NT2/D1 (cell line): ENCODE measurements around the gene VEGFD.

Experiments
- DNase-seq: peaks from one replicate; pipeline ENCODE4 v3.0.0-alpha.2; 2011; ENCODE audit warnings: low read depth, low spot score
- H3K27me3 ChIP-seq: 2 replicates; pipeline ENCODE4 v1.6.0; 2011; ENCODE audit warnings: mild to moderate bottlenecking; ENCODE audit not compliant: insufficient read length, insufficient read depth
- H3K36me3 ChIP-seq: 2 replicates; pipeline ENCODE4 v1.6.1; 2011; ENCODE audit warnings: mild to moderate bottlenecking, low read length, mixed read lengths; ENCODE audit not compliant: insufficient read depth, insufficient read length
- H3K4me1 ChIP-seq: 2 replicates; pipeline ENCODE4 v1.5.1; 2011; ENCODE audit not compliant: insufficient read depth, insufficient read length
- H3K4me3 ChIP-seq: 2 replicates; pipeline ENCODE4 v1.5.1; 2011; ENCODE audit warnings: low read depth; ENCODE audit not compliant: insufficient read length
- H3K9ac ChIP-seq: 2 replicates; pipeline ENCODE4 v1.6.0; 2011; ENCODE audit warnings: low read depth; ENCODE audit not compliant: insufficient read length
- H3K9me3 ChIP-seq: 2 replicates; pipeline ENCODE4 v1.5.1; 2011; ENCODE audit warnings: mild to moderate bottlenecking, low read length; ENCODE audit not compliant: insufficient read depth
- SUZ12 ChIP-seq: IDR thresholded peaks from 2 replicates; pipeline ENCODE4 v1.6.1; 2011; ENCODE audit not compliant: insufficient read length, insufficient read depth; ENCODE audit errors: extremely low read depth
- YY1 ChIP-seq: IDR thresholded peaks from 2 replicates; pipeline ENCODE4 v1.6.1; 2011; ENCODE audit not compliant: insufficient read length, insufficient read depth
- ZNF274 ChIP-seq: IDR thresholded peaks from 2 replicates; pipeline ENCODE4 v1.6.1; 2011; ENCODE audit warnings: mild to moderate bottlenecking, low read depth, low read length

The VEGFD gene

GRCh38 chrX:15398874-15399273 lies 14.7 kb upstream of the VEGFD start:
- TF ChIP-seq SUZ12 (no peak), ZNF274 (no peak), YY1 (no peak)
- Histone ChIP-seq H3K9ac (no peak overlapping the region), H3K36me3 (peaks cover 7% of the 10 kb centered on the region), H3K27me3 (no peaks in the 10 kb centered on the region), H3K4me3 (no peak overlapping the region), H3K4me1 (no peaks in the 10 kb centered on the region), H3K9me3 (no peaks in the 10 kb centered on the region; the same call in 1 of the 2 replicates)
- no peak for DNase-seq

DNA sequence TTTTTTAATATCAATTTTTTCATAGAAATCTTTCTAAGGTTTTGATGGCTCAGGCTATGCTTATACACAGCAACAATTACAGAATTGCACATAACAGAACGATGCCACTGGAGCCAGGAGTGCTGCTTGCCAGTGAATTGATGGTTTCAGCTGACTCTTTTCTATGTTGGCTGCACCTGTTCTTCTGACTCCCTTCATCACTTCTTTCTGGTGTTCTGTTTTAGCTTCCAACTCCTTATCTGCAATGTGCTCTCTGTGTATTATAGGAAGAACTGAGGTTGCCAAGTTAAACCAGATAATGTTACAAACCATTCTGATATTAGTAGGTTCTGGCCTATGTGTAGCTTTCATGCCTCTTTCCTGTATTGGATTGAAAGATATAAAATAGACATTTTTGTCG lies 11.6 kb upstream of the VEGFD start:
- Histone ChIP-seq H3K27me3 (no peaks in the 10 kb centered on the region), H3K4me3 (no peak overlapping the region), H3K4me1 (no peaks in the 10 kb centered on the region), H3K9ac (no peak overlapping the region), H3K36me3 (peaks cover 7% of the 10 kb centered on the region), H3K9me3 (no peaks in the 10 kb centered on the region; the same call in 1 of the 2 replicates)
- no peak for DNase-seq
- TF ChIP-seq SUZ12 (no peak), ZNF274 (no peak), YY1 (no peak)

DNA sequence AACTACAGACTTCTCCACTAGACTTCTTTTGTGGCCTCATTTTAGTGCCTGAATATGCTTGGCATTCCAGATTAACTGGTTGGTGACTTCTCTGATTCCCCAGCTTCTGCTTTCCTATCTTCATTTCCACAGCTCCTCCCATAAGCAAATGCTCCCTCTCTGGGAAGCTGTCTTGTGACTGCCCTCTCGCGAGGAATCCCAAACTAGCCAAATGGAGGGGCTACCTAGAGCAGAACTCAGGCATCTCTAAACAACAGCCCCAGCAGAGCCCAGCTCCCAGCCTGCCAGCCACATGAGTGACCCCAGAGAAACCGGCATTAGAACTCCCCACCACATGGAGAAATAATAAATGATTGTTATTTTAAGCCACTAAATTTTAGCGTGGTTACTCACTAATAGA lies 7.6 kb upstream of the VEGFD start:
- no peak overlapping the region for H3K4me3 ChIP-seq
- no peak overlapping the region for H3K9ac ChIP-seq
- no peak for DNase-seq
- H3K9me3 ChIP-seq: no peaks in the 10 kb centered on the region
- no peaks in the 10 kb centered on the region for H3K27me3 ChIP-seq
- peaks cover 11% of the 10 kb centered on the region for H3K36me3 ChIP-seq
- H3K4me1 ChIP-seq: no peaks in the 10 kb centered on the region
- TF ChIP-seq YY1: no peak
- no peak for TF ChIP-seq ZNF274
- no peak for TF ChIP-seq SUZ12

GRCh38 chrX:15382813-15383212 lies 1.4 kb downstream of the VEGFD start:
- Histone ChIP-seq H3K36me3 (no peaks in the 10 kb centered on the region), H3K4me1 (no peaks in the 10 kb centered on the region), H3K9ac (no peak overlapping the region), H3K27me3 (no peaks in the 10 kb centered on the region), H3K9me3 (no peaks in the 10 kb centered on the region), H3K4me3 (no peak overlapping the region)
- no peak for DNase-seq
- TF ChIP-seq ZNF274 (no peak), YY1 (no peak), SUZ12 (no peak)

DNA sequence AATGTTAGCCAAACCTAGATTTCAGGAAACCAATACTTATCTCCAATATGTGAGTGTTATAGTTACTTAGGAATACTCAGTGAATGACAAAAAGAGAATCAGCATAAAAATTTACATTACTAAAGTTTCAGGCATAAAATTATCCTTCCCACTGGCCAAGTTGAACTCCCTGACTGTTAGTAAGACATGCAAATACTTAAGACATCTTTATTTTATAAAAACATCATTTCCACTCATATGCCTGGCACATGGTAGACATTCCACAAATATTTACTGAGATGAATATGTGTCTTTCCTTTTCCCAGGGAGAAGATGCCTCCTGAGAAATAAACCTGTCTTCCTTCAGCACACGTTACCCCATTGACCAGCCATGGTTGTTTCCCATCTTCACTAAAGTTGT lies 7.3 kb downstream of the VEGFD start:
- H3K4me3 ChIP-seq: no peak overlapping the region
- no peaks in the 10 kb centered on the region for H3K27me3 ChIP-seq
- no peak for DNase-seq

GRCh38 chrX:15373976-15374375 lies 10.2 kb downstream of the VEGFD start:
- TF ChIP-seq ZNF274: no peak
- TF ChIP-seq YY1: no peak
- no peak for TF ChIP-seq SUZ12
- no peaks in the 10 kb centered on the region for H3K36me3 ChIP-seq
- no peak overlapping the region for H3K9ac ChIP-seq
- DNase-seq: no peak
- H3K4me1 ChIP-seq: peaks cover 3% of the 10 kb centered on the region
- H3K9me3 ChIP-seq: no peaks in the 10 kb centered on the region
- H3K27me3 ChIP-seq: no peaks in the 10 kb centered on the region
- H3K4me3 ChIP-seq: no peak overlapping the region

More for the DNA sequence above, 7.3 kb downstream of the VEGFD start:
- H3K9me3 ChIP-seq: no peaks in the 10 kb centered on the region
- no peaks in the 10 kb centered on the region for H3K36me3 ChIP-seq
- H3K4me1 ChIP-seq: peaks cover 3% of the 10 kb centered on the region
- no peak overlapping the region for H3K9ac ChIP-seq
- TF ChIP-seq ZNF274 (no peak), SUZ12 (no peak), YY1 (no peak)

DNA sequence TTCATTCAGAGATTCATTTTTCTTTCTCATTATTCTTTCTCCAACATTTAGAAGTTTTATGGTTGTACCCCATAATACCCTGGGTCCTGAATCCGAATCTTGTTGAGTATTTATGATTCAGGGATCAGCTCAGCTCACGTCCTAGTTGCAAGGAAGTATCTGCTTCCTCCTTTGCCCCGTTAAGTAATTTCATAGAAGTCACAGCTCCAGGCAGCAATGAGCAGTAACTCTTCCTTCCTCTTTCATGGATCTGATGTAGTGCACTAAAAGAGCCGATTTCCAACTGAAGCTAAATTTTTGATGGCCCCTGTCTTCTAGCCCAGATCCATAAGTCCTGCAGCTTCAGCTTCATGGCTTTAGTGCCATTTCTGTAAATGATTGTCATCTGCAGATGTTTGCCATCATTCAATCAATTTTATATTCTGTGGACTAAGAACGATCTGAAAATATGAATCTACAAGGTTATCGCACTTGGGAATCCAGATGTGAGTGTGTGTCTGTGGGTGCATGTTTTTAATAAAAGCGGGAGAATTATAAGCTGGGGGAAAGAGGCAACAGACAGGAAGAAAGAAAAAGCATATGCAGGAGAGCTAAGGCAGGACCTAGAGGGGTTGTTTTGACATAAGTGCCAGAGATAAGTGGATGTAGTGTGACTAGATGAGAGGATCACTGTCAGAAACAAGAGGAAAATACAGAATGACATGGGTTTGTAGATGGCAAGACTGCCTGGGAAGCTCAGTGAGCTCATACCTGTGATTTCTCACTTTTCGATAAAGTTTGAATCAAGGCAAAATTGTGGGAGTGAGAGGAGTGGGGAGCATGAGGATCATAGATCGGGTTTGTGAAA lies 17.5 kb downstream of the VEGFD start:
- Histone ChIP-seq H3K4me3 (no peak overlapping the region), H3K36me3 (no peaks in the 10 kb centered on the region), H3K4me1 (no peaks in the 10 kb centered on the region), H3K9me3 (no peaks in the 10 kb centered on the region), H3K27me3 (no peaks in the 10 kb centered on the region), H3K9ac (no peak overlapping the region)
- TF ChIP-seq ZNF274 (no peak), YY1 (no peak), SUZ12 (no peak)
- no peak for DNase-seq
